ENCODE measurements around the gene ARHGAP26.

The ARHGAP26 gene

DNA sequence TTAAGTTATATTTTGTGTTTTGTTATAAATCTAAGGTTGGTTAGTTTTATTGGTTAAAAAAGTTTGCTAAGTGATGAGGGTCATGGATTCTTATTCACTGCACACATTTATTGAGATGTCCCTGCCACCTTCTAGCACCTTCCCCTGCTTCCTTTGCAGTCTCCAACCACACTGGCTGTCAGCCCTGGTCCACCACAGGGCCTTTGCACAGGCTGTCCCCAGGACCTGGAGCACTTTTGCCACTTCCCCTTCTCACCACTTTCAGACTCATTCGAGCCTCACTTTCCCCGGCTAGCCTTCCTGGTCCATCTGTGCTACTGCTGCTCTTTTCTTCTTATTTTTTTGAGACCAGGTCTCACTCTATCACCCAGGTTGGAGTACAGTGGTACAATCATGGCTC, 45.3 kb downstream of the ARHGAP26 start:
- no peak for DNase-seq

DNA sequence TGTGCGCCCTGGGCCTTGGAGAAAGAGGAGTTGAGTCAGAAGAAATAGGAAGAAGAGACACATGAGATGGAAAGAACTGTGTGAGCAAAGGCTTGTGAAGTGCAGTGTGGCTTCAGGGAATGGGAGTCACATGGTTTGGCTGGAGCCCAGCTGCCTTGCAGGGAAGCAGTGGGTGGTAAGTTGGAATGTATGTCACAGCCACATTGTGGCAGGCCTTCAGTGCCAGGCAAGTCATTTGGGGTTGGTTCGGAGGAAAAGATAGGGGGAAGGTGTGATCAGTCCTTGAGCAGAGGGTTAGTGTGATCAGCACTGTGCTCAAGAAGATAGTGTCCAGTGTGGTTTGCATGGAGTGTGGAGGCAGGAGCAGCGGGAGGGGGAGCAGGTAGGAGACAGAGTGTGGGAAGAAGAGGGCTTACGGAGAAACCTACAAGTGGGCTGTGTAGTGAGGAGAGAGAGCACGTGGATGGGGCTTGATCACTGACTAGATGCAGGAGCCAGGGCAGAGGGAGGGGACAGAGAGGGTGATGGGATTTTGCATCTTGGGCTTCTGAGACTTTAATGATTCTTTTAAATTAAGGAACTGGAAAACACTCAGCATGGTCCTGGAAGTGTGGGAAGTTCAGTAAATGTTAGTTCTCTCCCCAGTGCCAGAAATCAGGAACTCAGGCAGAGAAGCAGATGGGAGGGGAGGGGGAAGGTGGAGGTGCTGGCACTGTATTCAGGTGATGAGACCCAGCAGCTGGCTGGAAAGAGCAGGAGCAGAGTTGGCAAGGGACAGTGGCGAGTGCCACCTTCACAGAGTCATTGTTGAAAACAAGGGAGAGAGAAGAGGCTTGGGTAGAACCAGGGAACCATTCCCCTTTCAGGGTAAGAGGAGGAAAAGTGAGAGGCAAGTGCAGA, 46.6 kb downstream of the ARHGAP26 start:
- no peak for DNase-seq

DNA sequence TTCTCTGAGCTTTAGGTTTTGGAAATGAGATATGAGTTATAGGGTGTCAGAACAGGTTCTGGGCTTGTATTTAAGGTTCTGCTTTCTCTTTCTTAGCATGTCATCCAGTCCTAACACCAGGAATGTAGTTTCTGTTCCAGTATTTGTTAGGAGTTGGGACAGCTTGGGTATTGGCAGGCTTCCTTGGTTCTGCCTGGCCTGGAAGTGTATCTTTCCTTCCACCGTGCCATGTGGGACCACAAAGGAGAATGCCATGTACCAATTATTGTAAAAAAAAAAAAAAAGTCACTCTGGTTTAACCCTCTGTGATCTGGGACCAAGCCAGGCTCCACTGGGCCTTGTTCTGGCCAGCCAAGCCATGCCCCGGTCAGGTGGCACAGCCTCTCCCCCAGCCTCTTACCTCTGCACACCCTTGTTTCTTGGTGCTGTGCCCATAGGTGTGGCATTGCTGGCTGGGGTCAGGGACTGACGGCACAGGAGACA, 47.8 kb downstream of the ARHGAP26 start:
- DNase-seq, result no peak

DNA sequence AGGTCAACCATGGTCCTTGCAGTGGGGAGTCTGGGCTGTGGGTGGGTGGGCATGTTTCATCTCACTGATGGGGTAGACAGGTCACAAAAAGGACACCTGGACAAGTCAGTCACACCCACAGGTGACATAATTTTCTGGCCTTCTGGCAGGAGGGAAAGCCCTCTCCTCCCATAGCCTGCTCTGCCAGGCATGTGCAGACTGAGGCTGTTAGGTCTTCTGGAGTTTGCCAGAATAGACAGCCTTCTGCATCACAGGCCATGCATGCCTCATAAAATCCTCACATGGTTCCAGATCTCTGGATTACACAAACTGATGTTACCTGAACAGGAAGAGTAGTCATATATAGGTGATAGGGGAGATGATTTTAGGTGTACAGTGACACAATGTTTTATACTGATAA, 49.1 kb downstream of the ARHGAP26 start:
- DNase-seq, result no peak

DNA sequence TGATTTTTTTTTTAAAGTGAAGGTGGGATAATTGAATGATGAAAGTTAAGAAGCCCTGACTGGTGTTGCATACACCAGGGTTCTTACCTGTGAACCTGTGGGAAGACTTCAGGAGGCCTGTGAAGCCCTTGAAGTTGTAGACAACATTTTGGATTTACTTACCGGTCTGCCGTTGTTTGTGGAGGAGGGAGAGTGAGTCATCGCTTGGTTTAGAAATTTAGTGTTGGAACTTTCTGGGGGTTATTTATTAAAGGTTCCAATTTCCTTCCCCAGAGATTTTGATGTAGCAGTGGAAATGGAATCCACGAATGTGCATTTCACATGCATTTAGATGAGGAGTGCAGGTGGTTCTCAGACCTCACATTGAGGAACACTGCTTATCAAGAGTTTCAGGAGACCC, 49.6 kb downstream of the ARHGAP26 start:
- no peak for DNase-seq

DNA sequence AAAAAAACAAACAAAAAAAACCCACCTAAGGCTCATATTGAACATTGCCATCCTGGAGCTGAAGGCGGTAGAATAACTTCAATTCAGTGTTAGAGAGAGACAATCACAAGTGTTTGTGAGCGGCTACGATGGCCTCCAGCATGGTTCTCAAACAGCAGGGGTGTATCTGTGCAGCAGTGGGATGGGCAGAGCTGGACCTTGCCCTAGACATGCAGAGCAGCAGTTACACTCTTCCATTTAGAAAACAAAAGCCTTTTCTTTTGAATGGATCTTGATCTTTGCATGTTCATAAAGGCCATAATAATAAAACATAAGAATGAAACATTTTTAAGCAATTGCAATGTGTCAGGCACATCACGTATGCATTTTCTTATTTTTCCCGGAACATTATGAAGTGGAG, 50.3 kb downstream of the ARHGAP26 start:
- DNase-seq, result no peak

DNA sequence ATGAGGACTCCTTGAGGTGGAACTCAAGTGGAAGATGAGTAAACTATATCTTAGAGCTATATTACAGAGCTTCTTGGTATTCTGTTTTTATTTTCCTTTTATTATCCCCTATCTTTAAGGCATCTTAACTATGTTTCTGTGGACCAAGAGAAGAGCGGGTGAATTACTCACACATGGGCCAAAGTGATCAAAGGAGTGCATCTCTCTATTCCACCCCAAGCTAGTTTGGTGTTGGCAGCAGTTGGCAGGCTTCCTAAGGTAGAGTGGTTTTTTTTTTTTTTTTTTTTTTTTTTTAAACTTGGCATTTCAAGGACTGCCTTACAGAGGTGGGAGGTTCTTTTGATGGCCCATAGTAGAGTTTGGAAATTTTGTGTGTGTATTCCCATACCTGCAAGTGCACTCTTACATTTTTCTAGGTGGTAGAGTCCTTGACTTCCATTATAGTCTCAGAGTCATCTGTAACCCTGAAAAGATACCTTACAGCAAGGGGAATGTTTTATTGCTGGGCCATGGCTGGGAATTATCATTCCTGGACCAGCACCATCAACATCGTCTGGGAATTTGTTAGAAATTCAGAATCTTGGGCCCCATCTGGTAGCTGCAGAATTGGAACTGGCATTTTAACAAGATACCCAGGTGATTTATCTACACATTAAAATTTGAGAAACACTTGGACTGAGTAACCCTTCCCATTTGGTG, 51.0 kb downstream of the ARHGAP26 start:
- no peak for DNase-seq

DNA sequence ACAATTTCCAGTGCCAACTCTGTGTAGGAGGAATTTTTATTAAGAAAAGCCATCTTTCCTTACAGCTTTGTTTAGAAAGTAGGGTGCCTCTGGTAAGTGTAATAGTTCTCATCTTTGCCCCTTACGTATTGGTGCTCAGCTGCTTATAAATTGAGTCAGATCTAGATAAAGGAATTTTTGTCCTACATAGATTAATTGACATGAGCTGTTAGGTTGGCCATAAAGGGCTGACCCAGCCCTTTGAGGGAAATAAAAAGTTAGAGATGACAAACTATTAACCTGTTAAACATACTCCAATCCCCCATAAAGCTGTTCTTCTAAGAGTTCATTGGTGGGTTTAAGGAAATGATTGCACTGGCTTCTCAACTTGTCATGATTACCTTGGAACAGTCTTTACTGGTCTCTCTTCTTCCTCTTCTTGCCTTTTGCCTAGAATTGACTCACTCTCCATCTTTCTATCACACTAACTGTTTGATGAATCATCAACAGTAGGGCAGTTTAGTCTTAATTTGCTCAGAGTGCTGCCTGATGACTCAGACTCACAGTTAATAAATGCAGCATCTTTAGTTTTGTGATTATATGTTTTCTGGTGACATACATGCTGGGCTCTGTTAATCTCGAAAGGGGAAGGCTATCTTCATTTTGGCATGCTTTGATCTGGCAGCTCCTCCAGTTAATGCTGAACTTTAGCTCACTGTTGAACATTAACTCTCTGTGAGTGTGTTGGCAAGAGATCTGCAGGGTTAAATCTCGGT, 51.7 kb downstream of the ARHGAP26 start:
- DNase-seq, result peak; percentile 65

DNA sequence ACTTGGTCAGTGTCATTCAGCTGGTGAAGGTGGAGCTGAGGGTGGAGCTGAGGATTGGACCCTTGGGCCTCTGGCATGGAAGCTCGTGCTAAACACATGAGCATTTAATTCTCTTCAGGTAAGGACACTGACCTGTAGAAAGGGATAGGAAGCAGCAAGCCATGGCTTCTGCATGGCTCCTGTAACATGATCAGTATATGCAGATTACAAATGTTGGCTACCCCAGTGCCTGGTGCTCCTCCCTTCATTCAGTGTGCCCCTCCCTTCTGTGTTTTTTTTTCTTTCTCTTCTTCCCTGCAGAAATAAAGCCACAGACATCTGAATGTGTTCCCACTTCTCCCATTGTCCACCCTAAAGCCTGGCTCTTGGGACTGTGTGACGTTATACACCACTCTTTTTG, 52.9 kb downstream of the ARHGAP26 start:
- no peak for DNase-seq

DNA sequence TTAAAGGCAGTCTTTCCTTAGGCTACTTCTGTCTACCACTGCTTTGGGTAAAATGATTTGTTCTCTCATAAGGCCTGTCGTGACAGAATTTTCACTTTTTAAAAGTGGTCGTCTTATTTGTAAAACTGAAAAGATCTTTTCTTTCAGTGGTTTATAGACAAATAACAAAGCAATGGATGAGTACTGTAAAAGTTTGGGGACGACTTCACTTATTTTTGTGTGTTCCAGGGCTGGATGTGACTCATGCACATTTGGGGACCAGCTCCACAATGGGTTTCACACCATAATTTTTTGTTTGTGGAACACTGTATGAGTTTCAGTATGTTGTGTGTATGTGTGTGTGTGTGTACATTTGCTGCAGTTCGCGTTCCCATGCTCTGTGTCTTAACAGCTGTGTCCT, 53.6 kb downstream of the ARHGAP26 start:
- no peak for DNase-seq

DNA sequence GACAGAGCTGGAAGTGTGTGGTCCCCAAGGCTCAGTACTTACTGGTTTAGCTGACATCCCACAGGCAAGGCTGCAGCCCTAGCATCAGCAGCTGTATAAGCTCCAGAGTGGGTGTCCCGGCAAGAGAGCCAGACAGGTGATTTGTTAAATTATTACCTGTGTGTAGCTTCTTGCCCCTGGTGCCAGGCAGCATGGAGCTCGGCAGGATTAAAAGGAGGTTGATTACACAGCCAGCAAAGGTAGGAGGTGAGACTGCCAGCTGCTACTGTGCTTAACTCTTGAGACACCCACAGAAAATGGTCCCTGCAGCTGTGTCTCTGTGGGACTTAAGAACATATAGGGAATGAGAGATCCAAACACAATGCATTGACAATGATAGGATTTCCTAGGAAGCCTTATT, 54.2 kb downstream of the ARHGAP26 start:
- DNase-seq, result no peak

DNA sequence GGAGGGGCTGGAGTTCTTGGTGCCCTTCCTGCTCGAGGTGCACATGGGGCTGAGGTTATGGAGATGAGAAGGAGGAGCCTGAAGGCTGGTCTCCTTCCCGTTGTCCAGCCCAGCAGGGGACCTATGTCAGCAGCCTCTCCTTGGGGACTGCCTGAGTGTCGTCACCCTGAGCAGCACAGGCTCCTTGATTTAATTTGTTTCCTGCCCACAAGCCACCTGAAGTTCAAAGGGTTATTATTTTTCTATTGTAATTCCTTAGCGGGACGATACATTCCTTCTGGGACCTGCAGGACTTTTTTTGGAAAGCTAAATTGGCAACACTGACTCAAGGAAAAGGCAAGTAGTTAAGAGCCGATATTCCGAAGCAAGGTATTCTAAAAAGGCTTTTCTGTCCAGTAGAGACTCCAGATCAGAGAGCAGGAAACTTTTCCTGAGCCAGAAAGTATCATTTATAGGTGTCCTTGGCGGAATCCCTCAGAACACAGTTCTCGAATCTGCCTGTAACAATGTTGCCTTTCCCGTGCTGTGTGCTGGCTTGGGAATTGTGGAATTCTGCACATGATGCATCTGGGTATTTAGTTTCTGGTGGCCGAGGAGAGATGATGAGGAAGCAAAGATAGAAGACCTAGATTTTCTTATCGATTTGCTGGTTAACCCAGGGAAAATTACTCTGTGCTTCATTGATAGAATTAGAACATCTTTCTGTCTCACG, 55.4 kb downstream of the ARHGAP26 start:
- no peak for DNase-seq

DNA sequence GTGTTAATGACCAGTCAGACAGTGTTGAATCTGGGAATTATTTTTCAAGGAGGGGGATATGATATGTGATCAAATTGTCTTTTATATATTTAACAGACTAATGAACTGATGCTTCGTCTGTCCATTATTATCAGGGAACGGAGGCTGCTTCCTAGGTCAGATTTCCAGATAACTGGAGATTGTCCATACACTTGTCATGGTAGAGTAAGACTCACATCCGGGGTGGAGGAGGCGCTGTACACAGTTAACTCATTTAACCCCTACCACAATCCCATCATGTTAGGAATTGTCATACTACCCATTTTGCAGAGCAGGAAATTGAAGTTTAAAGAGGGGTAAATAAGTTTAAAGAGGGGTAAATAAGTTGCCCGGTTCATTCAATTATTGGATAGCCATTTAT, 55.9 kb downstream of the ARHGAP26 start:
- DNase-seq, result no peak

DNA sequence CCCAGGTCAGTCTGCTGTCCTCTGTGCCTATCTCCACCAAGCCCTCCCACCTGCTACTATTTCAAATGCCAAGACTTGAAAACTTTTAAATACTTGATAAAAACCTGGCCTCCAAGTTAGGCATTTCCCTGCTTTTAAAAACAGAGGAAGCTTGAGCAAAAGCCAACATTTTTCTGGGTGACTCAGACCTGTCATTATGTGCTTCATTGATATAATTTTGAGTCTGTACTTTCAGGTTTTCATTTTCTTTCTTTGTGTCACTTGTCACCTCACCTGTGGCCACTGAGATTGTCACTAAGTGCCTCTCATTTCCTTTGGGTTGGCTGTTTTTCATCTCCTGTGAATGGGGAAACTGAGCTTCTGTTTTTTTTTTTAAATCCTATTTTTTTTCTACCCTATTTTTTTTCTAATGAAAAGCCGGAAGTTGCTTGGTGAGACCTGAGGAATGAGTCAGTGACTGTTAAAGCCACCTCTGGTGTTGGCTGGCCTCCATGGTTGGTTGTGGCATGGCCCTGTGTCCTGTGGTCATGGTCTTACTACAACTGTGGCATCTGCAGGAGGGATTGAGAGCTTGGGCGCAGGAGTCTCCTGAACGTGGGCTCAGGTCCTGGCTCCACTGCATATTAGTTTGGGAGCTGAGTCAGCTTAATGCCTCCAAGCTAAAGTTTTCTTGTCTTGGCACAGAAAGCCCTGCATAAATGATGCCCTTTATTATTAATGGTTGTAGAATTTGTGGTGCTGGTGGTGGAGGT, 56.7 kb downstream of the ARHGAP26 start:
- peak; percentile 30 for DNase-seq

DNA sequence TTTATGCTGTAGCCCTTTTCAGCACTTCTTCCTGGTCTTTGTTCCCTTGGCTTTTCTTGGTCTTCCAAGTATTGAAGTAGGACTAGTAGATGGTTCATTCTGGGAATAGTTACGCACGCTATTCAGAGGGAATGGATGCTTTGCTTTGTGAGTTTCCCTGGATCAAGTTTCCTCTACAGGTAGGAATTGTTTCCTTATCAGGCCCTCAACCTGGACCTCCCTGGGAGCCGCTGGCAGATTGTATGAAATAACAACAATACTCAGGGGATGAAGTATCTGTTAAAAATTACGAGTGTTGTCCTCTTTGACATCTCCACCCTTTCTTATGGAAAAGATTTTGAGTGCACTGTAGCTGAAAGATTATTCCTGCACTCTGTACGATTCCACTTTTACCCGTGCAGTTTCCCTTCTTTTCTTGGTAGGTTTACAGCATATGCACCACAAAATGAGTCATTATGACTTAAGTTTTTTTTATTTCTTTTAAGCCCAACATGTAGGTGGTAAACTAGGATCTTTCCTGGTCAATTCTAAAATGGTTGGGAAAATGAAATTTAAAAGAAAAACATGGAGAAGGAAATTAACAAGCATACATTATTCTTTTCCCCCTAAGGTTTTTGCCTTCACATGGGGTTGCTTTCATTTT, 57.9 kb downstream of the ARHGAP26 start:
- DNase-seq, result no peak

DNA sequence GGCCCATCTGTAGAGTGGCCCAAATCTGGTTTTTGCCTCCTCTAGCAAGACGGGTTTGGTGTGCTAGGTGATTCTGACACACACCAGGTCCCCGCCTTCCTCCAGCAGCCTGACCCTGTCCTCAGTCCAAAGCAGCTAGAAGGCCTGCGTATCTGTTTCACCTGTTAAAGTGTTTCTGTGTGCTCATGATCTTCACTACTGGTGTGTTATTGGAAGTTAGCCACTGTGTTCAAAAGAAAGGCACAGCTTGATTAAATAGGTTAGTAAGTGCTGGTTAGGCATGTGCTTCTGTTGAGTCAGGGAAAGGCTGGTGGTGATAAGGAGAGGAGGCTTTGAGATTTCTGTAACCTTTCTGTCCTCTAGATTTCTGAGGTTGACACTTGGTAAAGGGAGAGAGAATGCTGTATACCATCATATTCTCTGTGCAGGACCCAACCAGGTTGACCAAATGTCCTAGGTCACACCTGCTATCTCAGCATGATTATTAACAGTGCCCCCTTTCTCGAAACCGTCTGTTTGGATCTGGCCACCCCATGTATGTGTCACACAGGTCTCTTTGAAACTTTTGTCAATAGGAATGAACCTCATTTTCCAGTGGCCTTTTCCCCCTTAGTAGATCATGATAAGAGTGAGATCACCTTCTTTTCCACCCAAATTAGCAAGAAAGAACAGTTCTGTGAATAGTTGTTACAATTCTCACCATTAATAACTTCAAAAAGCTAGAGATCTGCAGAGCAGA, 58.8 kb downstream of the ARHGAP26 start:
- no peak for DNase-seq

DNA sequence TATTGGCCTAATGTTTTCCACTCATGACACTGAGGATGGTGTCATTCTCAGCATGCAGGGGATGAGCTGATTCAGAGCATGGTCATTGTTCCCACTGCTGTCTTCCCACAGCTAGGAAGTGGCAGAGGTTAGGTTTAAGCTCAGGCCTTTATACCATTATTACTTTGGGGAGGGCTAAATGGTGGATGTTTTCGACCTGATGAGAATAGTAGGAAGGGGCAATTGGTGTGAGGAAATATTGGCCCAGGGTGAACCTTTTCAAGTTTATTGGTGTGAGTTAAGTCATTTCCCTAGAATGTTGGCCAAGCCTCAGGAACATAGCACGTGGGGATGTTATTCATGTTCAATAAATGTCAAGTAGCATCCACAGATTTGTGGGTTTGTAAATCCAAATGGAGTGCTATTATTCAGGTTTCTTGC, 59.6 kb downstream of the ARHGAP26 start:
- no peak for DNase-seq

DNA sequence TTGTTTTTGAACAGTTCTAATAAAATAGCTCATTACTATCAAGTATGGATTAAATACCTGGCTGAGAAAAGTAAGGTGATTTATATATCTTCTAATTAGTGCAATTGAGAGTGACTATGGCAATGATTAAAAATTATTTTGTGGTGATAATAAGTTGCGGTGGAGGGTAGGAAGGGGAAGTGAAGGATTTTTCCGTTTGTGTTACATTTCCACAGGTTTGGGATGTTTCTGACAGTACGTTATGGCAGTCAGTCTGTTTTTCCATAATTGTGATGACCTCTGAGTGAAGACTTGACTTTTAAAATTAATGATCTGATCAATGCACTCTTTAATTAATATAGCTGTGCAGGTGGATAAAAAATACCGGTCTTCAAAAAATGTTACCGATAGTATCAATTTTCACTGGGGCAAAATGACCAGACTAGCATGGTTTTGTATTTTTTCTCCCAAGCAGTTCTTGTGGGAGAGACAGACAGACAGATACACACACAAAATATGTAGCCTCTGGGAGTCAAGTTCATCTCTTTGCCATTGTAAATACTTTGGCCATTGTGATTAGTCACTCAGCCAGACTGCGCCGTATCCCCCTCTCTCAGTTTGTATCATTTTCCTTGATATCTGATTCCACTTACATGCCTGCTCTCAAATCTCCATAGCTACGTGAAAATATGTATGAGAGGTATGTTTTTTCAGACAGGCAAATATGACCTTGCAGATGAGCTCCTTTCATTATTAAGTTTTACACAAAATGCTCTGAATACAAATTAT, 60.2 kb downstream of the ARHGAP26 start:
- DNase-seq, result no peak

DNA sequence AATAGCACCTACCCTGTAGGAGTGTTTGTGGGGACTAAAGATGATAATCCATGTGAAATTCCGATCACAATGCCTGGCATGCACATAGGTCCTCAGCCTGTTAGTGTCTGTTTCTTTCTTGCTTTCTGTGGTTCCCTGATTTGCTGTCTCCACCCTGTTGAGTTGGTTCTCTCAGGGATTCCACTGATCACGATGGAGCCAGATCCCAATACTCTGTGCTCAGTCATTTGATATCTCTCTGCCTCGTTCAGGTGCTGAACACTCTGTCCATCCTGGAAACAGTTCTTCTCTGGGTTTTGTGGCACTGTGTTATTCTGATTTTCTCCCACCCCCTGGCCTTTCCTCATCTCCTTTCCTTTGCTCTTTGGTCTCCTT, 60.8 kb downstream of the ARHGAP26 start:
- DNase-seq, result no peak

DNA sequence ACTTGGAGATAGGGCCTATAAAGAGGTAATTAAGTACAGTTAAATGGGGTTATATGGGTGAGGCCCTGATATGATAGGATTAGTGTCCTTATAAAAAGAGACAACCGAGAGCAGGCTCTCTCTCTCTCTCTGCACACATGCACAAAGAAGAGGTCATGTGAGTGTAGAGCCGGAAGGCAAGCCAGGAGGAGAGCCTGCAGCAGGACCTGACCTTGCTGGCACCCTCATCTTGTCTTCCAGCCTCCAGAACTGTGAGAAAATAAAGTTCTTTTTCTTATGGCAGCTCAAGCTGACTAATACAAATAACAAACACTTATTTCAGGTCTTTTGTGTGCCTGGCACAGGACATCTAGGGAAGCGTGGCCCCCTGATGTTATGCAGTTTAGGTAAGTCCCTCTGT, 62.1 kb downstream of the ARHGAP26 start:
- no peak for DNase-seq

Measured in amniotic stem cell (primary cell).